T-helper 1 cell treated with Interleukin-12 subunit alpha and Interleukin-12 subunit beta and Interleukin-4 antibody, amounts not matched to agents 30 μg/mL and 1 μg/mL, for 36 hours (primary cell): ENCODE results near the gene NELFB.
A peak's percentile ranks its signal among the peaks of the same experiment; 100 is the strongest.

Source experiments
- H3K27ac Mint-ChIP-seq: one replicate; pipeline ENCODE4 v1.8.0; 2021; ENCODE audit warnings: mild to moderate bottlenecking, mixed read lengths
- H3K27me3 Mint-ChIP-seq: one replicate; pipeline ENCODE4 v1.8.0; 2021; ENCODE audit warnings: low read depth, mixed read lengths
- H3K36me3 Mint-ChIP-seq: one replicate; pipeline ENCODE4 v1.8.0; 2021; ENCODE audit warnings: low read depth, mixed read lengths
- H3K4me1 Mint-ChIP-seq: one replicate; pipeline ENCODE4 v1.8.0; 2021; ENCODE audit warnings: low read depth, mixed read lengths
- H3K4me3 Mint-ChIP-seq: one replicate; pipeline ENCODE4 v1.8.0; 2021; ENCODE audit warnings: mild to moderate bottlenecking, moderate library complexity, mixed read lengths
- H3K9me3 Mint-ChIP-seq: one replicate; pipeline ENCODE4 v1.8.0; 2021; ENCODE audit warnings: mixed read lengths

Gene NELFB

DNA sequence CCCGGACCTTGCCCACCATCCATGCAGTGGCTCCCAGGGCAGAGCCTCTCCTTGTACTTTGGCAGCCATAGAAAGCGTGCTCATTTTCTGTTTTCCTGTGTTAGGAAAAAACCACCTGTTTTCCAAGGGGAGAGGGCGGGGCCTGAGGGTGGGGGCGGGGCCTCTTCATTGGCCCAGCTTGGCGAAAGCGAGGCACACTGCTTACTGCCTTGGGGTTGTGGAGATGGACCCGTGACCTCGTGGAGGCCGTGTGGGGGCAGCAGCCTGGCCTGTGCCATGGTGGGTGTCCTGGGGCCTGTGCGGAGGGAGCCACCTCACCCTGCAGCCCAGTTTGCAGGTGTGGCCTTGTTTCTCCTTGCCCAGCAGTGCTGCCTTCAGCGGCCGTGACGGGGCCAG lies 18.0 kb downstream of the NELFB start:
- Mint-ChIP-seq H3K4me1 (peaks cover 16% of the 10 kb centered on the region), H3K4me3 (no peak overlapping the region), H3K9me3 (no peaks in the 10 kb centered on the region), H3K27me3 (no peaks in the 10 kb centered on the region), H3K27ac (no peak overlapping the region), H3K36me3 (peaks cover 18% of the 10 kb centered on the region)

DNA sequence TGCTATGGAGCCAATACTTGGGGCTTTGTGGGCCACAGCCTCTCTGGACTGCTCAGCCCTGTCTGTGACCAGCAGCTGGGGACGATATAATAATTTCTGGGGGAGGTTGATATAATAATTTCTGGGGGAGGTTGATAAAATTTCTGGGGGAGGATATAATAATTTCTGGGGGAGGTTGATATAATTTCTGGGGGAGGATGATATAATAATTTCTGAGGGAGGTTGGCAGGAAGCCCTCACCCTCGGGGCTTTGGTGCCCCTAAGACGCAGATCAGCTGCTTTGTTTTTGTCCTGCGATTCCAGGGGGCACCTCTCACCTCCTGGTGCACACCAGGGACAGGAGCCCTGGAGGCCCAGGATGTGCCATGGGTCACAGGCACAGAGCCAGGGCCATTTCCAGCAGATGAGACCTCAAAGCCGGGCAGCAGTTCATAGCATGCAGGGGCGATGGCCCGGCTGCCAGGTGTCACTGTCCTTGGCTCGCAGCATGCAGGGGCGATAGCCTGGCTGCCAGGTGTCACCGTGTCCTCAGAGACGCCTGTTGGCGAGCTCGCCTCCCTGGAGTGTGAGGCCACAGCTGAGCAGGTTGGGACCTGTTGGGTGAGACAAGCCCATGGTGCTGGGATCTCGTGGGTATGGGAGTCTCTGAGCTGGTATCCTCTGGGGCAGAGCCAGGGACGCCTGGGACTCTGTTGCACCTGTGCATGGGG lies 18.6 kb downstream of the NELFB start:
- H3K9me3 Mint-ChIP-seq = no peaks in the 10 kb centered on the region
- H3K27ac Mint-ChIP-seq = no peak overlapping the region
- H3K4me3 Mint-ChIP-seq = no peak overlapping the region

DNA sequence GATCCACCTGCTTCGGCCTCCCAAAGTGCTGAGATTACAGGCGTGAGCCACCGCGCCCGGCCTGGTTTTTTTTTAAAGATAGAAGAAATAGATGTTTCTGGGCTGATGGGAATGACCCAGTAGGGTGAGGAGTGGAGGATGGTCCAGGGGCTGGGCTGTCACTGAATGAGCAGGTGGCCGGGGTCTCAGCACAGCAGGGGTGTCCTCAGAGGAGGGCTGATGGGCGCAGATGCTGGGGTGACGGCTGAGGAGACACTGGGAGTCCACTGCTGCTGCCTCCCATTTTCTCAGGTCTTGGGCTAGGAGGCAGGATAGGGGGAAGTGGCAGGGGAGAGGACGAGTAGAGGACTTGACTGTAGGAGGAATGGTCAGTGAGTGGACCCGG lies 20.1 kb downstream of the NELFB start:
- Mint-ChIP-seq H3K4me3 (no peak overlapping the region), H3K9me3 (no peaks in the 10 kb centered on the region), H3K27ac (no peak overlapping the region), H3K36me3 (peaks cover 6% of the 10 kb centered on the region), H3K4me1 (peaks cover 13% of the 10 kb centered on the region), H3K27me3 (no peaks in the 10 kb centered on the region)

More for the DNA sequence above, 18.6 kb downstream of the NELFB start:
- peaks cover 13% of the 10 kb centered on the region for H3K4me1 Mint-ChIP-seq
- H3K36me3 Mint-ChIP-seq = peaks cover 14% of the 10 kb centered on the region
- H3K27me3 Mint-ChIP-seq = no peaks in the 10 kb centered on the region

- Mint-ChIP-seq H3K27ac (peak overlapping the region; percentile 13), H3K4me1 (peaks cover 13% of the 10 kb centered on the region), H3K36me3 (peaks cover 6% of the 10 kb centered on the region), H3K27me3 (no peaks in the 10 kb centered on the region), H3K4me3 (peak overlapping the region; percentile 43), H3K9me3 (no peaks in the 10 kb centered on the region)
These were observed 20.7 kb downstream of the NELFB start for GRCh38 chr9:137275588-137276472.

- H3K27ac Mint-ChIP-seq = peak overlapping the region; percentile 67
- peaks cover 9% of the 10 kb centered on the region for H3K4me1 Mint-ChIP-seq
- H3K9me3 Mint-ChIP-seq = no peaks in the 10 kb centered on the region
- H3K4me3 Mint-ChIP-seq = peak overlapping the region; percentile 76
- H3K36me3 Mint-ChIP-seq = peaks cover 4% of the 10 kb centered on the region
- no peaks in the 10 kb centered on the region for H3K27me3 Mint-ChIP-seq
These were observed 21.6 kb downstream of the NELFB start for GRCh38 chr9:137276473-137277328.

DNA sequence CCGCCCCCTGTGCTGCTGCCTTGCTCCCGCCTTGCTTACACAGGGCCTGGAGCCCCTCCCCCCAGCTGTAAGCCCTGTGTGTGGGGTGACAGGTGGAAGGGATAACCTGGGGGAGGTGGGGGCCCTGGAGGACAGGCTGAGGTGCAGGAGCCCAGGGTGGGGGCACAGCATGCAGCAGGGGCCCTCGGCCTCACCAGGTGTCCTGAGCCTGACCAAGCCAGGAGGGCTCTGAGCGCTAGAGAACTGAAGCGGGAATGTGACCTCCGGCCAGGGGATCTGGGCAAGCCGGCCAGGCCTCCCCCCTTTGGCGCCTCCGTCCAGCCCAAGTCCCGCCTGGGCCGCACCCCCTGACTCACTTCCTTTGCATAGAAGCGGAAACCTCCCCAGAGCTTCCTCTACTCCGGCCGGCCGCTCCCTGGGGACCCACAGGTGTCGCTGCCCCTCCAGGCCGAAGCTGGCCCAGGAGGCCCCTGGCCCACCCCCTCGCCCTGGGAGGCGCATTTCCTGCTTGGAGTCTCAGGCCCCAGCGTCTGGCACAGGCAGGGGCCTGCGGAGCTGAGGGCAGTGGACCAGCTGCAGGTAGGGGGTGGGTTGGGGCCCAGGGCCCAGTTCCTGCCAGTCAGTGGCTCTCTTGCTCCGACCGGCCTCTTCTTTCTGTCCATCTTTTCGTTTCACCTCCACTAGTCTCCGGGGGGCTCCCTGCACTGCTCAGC lies 22.4 kb downstream of the NELFB start, which contains the start of gene TOR4A:
TOR4A (plus strand) TSS at position 398 of the 713 bp plus-strand sequence. CDS start 964 bp downstream, outside the sequence.
- Mint-ChIP-seq H3K4me1 (peaks cover 10% of the 10 kb centered on the region), H3K9me3 (no peaks in the 10 kb centered on the region), H3K27me3 (no peaks in the 10 kb centered on the region), H3K27ac (peak within 1 kb of the TSS; percentile 71), H3K4me3 (peak within 1 kb of the TSS; percentile 81), H3K36me3 (peaks cover 5% of the 10 kb centered on the region)

DNA sequence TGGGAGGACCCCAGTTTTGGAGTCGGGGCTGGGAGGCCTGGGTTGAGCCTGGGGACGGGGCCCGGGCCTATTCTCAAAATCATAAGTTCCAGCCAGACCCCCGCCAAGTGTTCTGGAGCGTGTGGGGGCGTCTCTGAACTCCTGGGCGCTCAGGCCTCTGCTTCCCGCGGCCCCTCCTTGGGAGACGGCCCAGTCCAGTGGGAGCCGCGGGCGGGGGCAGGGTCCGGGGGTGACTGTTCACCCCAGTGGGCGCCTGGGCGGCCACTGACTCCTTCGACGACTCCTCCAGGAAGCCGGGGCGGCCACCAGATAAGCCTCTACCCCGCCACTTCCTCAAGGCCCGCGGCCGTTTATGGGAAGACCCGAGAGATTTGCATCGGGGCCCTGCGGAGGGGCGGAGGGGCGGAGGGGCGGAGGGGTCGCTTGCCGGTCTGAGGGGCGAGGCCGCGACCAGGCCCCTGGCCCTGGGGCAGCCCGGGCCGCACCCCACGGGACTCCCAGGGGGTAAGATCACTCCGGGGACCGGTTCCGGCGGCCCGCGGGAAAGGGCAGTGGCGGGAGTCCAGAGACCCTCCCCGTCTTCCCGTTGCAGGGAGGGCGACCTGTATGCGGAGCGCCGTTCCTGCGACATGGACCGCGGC lies 23.1 kb downstream of the NELFB start:
- H3K4me1 Mint-ChIP-seq = peaks cover 13% of the 10 kb centered on the region
- H3K9me3 Mint-ChIP-seq = no peaks in the 10 kb centered on the region
- no peaks in the 10 kb centered on the region for H3K27me3 Mint-ChIP-seq
- peak overlapping the region; percentile 81 for H3K4me3 Mint-ChIP-seq
- peak overlapping the region; percentile 71 for H3K27ac Mint-ChIP-seq
- H3K36me3 Mint-ChIP-seq = peaks cover 8% of the 10 kb centered on the region

- H3K27me3 Mint-ChIP-seq = no peaks in the 10 kb centered on the region
- H3K36me3 Mint-ChIP-seq = peaks cover 5% of the 10 kb centered on the region
- H3K27ac Mint-ChIP-seq = no peak overlapping the region
- no peak overlapping the region for H3K4me3 Mint-ChIP-seq
- peaks cover 13% of the 10 kb centered on the region for H3K4me1 Mint-ChIP-seq
- H3K9me3 Mint-ChIP-seq = no peaks in the 10 kb centered on the region
These were observed 23.9 kb downstream of the NELFB start for GRCh38 chr9:137278721-137279711.

- Mint-ChIP-seq H3K9me3 (no peaks in the 10 kb centered on the region), H3K36me3 (peaks cover 5% of the 10 kb centered on the region), H3K27ac (no peak overlapping the region), H3K4me1 (peaks cover 11% of the 10 kb centered on the region), H3K27me3 (no peaks in the 10 kb centered on the region), H3K4me3 (no peak overlapping the region)
These were observed 24.8 kb downstream of the NELFB start for GRCh38 chr9:137279741-137280473.

- H3K36me3 Mint-ChIP-seq = peaks cover 5% of the 10 kb centered on the region
- H3K4me1 Mint-ChIP-seq = peaks cover 10% of the 10 kb centered on the region
- no peaks in the 10 kb centered on the region for H3K9me3 Mint-ChIP-seq
- no peak overlapping the region for H3K4me3 Mint-ChIP-seq
- H3K27ac Mint-ChIP-seq = no peak overlapping the region
- H3K27me3 Mint-ChIP-seq = no peaks in the 10 kb centered on the region
These were observed 25.6 kb downstream of the NELFB start for GRCh38 chr9:137280474-137281344.

GRCh38 chr9:137281345-137282116 lies 26.4 kb downstream of the NELFB start:
- no peak overlapping the region for H3K4me3 Mint-ChIP-seq
- H3K27me3 Mint-ChIP-seq = no peaks in the 10 kb centered on the region
- no peaks in the 10 kb centered on the region for H3K9me3 Mint-ChIP-seq
- H3K4me1 Mint-ChIP-seq = peaks cover 9% of the 10 kb centered on the region
- peaks cover 5% of the 10 kb centered on the region for H3K36me3 Mint-ChIP-seq
- no peak overlapping the region for H3K27ac Mint-ChIP-seq
